GM21576 (cell line): Measurements from ENCODE around the gene DNAH7.

ENCODE experiments used
- ATAC-seq: cut with Tn5 transposase; IDR thresholded peaks from one replicate; pipeline ENCODE4 v1.9.1; 2021; ENCODE audit warnings: mild to moderate bottlenecking, moderate library complexity; ENCODE audit not compliant: unreplicated experiment

DNAH7 gene

DNA sequence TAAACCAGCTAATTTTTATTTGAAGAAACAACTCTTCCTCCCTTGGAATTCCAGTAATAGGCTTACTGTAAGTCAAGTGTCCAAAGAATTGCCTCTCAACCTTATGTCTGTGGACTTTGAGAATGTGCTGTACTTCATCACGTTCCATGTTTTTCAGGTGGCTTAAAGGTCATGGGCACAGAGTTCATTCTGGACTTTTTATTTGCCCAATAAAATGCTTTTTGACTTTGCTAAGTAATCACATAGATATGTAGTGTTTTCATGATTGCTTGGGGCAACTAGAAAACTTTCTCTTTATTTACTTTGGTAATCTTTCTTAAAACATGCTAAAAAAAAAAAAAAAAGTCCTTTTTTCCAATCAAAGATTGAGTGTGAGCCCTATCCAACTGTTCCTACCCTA is 10.4 kb upstream of the DNAH7 start:
- no peak for ATAC-seq

DNA sequence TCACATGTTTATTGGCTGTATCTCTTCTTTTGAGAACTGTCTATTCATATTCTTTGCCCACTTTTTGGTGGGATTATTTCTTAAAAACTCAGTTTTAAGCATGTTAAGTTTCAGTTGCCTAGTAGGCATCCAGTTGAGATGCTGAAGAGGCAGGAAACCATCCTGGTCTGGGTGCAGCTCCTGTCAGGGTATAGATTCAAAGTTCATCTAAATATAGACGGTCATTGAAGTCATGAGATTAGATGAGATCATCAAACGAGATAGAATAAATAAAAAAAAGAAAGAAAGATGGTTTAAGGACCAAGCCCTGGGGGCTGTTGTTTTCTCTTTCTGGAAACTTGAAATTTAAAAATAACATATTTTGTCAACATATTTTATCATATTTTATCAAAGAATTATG is 9.2 kb upstream of the DNAH7 start:
- ATAC-seq: no peak

DNA sequence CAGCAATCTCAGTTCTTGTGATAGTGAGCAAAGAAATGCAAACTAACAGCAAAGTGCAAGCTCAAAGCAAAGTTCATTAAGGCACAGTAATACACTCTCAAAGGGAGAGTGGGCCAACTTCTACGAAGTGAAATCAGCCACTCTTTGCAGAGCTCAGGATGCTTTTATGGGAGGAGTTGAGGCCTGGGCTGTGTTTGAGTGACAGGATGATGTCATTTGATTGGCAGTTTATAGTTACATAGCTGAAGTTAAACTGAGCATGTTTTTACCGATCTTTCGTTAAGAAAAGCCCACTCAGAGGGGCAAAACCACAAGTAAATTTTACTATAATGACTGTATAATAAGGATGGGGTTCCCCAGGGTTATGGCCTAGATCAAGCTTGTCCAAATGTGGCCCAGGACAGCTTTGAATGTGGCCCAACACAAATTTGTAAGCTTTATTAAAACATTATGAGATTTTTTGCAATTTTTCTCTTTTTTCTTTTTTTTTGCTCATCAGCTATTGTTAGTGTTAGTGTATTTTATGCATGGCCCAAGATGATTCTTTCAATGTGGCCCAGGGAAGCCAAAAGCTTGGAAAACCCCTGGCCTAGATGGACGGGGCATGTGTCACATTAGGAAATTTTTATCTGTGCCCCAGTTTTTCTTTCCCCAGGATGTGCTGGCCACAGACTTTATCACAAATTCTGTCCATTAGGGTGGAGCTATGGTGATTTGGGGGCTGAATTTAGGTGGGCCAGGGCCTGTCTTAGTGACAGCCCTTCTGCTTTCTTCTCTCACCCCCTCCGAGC is 8.3 kb upstream of the DNAH7 start:
- no peak for ATAC-seq

DNA sequence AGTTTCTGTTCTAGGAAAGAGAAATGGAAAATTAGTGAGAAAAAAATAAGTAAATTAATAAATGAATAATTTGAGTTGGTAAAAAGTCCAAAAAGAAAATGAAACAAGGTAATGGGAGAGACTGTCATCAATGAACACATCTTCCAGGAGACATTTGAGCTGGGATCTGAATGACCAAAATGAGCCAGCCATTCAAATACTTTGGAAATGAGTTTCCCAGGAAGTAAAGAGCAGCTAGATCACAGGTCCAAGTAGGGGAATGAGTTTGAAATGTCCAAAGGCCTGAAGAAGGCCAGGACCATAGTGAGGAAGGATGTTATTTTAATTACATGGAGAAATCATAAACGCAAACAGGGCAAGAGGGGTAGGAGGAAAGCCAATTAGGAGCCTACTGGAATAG is 6.6 kb upstream of the DNAH7 start:
- ATAC-seq: no peak

DNA sequence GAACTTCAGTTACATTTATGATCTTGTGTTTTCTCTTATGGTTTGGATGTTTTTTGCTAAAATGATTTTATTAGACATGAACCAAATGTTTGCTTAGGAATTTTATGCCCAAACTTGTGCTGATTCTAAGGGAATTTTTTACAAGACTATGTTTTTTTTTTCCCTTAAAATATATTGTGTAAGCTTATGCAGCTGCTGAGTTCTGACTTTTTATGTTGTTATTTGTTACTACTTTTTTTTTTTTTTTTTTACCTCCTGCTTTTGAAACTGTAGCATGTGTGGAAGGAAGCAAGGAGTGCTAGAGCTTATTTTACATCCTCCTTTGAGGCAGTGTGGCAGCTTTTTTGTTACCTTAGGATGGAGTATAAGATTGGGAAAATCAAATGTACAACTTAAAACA is 6.0 kb upstream of the DNAH7 start:
- no peak for ATAC-seq

DNA sequence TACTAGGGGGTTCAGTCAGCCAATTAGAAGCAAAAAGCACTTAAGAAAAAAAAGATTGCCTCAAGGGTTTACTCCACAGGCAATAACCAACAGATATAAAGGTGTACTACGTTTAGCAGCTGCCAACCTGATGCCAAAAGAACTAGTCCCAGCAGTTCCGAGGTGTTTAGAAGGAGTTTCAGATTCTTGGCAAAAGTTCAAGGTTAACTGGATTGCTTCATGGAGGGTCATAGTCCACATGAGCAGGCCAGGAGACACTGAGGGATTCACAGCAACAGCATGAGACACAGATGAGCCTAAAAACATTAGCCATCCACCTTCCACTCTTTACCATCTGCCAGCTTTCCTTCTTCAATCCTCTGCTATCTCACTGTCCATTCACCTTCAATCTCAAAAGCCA is 4.9 kb upstream of the DNAH7 start:
- ATAC-seq: no peak

DNA sequence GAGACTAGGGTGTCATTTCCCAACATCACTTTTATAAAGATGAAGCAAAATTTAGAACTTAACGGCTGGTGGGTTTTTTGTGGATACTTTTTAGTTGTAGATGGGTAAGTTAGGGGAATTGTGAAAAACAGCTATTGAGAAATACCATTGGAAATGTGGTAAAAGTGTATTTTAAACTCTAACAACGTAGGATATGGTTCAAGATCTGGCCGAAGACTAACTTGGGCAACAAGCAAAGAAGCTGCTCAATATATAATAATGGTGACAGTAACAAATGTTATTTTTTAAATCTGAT is 1.6 kb downstream of the DNAH7 start:
- ATAC-seq: no peak

DNA sequence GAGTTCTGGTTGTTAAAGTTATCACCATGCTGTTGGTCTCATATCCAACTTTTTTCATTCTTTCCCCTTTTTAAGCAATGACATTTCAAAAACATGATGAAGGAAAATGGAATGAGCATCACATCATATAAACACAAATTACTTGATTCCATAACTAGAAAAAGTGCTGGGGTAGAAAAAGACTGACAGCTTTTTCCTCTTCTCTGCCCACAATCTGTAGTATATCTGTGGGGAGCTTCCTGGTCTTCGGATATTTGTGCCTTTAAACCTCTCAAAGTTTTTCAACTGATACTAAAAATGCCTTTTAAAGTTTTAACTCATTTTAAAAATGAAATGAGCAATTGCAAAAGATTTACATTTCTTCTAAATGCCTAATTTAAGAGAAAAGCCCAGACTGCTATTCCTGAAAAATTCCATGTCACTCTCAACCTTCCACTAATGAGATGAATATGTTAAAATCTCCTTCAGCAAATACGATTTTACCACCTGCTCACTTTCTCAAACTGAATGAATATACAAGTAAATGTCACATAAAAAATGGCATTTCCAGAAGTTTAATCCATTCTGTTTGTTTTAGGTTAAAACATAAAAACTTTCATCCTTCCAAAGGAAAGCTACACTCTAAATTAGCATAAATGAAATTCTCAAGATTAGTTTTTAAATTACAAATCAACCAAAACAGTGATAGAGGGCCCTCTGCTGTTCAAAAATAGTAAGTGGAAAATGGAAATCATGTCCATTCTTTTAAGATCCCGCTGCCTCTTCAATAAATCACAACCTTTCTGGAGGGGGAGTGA is 2.1 kb downstream of the DNAH7 start:
- ATAC-seq: no peak

DNA sequence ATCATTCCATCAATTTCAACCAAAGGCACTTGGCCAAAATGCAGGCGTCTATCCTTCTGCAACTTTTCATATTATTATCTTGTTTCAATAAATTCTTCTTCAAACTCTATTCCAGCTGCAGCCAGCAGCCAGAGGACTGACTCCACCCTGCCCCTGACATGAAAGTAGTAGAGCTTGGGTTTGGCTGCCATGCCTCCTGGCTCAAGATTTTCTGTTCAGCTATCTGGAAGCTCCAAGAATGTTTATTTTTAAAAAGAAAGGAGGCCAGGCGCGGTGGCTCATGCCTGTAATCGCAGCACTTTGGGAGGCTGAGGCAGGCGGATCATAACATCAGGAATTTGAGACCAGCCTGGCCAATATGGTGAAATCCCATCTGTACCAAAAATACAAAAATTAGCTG is 4.9 kb downstream of the DNAH7 start:
- no peak for ATAC-seq

DNA sequence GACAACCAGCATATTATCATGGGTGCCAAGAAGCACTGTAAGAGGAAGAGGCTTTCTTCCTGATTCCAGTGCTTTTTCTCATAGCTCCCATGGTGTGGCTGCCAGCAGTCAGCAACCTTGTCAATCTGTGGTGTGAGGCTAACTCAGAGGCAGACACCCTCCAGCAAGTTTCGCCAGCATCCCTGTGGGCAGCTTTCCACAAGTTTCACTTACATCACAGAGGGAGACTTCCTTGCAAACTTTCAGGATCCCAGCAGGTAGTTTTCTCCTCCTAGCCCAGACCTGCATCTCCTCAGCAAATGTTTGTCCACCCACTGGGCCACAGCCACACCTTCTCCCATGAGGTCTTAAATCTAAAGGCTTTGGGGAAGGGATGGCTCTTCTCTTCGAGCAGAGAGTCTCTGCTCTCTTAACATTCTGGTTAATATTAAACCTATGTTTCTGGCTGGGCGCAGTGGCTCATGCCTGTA is 9.1 kb downstream of the DNAH7 start:
- ATAC-seq: no peak

DNA sequence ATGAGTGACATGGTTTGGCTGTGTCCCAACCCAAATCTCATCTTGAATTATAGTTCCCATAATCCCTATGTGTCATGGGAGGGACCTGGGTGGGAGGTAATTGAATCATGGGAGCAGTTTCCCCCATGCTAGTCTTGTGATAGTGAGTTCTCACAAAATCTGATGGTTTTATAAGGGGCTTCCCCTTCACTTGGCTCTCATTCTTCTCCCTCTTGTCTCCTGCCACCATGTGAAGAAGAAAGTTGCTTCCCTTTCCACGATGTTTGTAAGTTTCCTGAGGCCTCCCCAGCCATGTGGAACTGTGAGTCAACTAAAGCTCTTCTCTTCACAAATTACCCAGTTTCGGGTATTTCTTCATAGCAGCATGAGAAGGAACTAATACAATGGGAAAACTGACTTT is 14.0 kb downstream of the DNAH7 start:
- ATAC-seq: no peak

DNA sequence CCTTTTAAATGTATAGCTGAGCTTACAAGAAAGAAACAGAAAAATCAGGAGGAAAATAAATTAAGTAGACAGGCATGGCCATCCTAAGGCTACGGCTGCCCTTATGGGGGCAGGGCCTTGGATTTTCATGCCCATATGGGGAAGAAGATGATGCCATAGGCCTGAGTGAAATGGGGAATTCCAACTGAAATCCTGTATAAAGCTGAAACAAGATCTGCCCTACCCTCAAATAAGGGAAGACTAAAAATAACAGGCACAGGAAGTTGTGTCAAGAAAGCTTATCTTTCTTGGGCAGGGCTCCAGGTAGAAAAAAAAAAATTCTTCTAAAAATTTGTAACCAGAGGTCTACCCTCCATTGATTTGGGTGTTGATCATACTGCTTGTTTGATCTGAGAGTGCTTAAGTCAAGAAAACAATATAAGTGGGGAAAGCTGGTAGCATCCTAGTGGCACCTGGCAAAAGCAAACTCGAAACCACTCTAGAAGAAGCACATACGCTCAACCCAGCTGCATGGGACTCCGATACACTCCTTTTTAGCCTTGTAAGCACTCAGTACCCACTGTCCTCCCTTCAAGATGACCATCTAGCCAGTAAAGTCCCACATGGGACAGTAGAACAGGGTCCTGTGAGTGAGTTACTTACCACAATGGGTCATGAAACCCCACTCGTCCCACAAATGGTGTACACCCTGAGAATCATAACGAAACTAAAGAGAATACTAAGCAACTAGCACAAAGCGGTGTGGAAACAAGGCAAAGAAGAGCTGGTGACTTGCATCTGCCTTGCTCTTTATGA is 22.3 kb downstream of the DNAH7 start:
- peak; percentile 69 for ATAC-seq

DNA sequence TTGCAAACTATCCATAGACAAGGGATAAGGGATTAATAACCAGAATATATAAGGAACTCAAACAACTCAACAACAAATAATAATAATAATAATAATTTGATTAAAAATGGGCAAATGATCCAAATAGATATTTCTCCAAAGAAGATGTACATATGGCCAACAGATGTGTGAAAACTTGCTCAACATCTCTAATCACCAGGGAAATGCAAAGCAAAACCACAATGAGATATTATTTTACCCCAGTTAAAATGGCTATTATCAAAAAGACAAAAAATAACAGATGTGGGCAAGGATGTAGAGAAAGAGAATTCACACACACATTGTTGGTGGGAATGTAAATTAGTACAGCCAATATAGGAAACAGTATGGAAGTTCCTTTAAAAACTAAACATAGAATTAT is 26.9 kb downstream of the DNAH7 start:
- ATAC-seq: no peak

DNA sequence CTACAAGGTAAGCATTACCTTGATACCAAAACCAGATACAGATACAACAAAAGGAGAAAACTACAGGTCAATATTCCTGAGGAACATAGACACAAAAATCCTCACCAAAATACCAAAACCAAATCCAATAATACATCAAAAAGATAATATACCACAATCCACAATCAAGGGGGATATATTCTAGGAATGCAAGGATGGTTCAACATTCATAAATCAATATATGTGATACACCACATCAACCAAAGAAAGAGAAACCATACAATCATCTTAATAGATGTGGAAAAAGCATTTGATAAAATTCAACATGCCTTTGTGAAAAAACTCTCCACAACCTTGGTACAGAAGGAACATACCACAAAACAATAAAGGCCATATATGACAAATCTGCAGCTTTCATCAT is 28.4 kb downstream of the DNAH7 start:
- no peak for ATAC-seq

DNA sequence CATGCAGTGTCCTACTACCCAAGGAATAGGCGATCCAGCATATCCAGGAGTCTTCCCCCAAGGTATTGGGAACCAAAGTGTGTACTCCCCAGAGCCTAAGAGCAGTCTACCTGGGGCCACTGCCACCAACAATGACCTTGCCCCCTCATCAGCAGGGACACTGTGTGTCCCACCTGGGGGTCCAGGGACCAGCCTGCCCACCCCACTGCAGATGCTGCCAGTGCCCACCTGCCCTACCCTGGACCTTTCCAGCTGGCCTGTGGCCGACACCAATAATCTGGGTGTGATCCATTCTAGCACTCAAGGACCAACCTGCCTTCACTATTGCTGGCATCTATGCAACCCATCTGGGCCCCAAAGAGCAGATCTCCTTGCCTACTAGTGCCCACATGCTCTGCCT is 32.2 kb downstream of the DNAH7 start:
- no peak for ATAC-seq

DNA sequence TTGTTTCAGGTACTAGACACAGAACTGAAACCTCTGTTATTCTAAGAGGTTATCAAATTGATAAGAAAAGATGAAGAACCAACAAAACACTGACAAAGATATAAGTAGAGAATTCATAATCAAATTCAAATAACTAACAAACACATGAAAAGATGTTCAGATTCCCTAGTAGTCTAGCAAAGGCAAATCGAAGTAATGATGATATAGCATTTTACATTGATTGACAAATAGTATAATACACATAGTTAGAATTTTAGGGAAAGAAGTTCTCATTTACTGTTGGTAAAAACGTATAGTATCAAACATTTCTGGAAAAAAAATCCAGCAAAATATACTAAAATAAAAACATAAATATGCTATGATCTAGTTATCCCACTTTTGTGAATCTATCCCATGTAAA is 50.6 kb downstream of the DNAH7 start:
- ATAC-seq: no peak

DNA sequence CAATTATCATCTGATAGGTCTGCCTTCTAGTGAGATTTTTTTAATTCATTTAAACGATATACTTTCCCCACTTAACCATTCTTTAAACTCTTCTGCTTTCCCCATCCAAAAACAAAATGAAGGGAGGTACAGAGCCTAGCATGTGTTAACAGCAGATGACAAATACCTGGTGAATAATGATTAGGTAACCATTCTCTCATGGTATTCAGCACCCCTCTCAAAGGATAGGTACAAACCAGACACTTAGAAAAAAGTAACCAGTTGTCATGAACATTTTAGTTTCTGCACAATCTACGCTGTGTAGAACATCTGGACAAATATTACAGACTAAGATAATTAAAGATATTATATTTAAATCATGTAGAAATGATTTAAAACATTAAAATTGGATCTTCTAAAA is 56.3 kb downstream of the DNAH7 start:
- ATAC-seq: no peak

DNA sequence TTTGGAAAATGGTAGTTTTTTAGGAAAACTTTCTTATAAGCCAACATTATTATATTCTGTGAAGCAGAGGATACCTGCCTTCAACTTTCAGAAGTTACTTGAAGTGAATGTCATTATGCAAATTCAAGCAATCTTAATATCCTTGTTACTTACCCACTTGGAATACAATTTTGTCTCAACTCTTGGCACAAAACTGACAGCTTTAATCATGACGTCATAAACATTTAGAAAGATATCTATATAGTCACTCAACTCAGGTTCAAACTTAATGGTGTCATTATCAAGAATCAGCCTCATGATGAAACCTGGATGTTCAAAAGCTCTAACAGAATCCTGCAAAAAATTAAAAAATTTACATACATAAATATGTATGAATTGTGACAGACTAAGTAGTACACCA is 68.1 kb downstream of the DNAH7 start:
- ATAC-seq: no peak

DNA sequence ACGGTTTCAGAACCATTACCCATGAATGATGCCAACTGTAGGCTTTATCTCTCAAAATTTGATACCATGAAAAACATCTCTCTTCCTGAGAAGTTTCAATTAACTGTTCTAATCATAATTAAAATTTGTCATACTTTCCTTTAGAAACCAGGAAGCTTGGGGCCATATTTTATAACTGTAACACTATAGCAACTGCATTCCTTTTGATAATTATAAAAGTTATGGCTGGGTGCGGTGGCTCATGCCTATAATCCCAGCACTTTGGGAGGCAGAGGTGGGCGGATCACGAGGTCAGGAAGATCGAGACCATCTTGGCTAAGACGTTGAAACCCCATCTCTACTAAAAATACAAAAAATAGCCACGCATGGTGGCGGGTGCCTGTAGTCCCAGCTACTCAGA is 70.6 kb downstream of the DNAH7 start:
- ATAC-seq: no peak

DNA sequence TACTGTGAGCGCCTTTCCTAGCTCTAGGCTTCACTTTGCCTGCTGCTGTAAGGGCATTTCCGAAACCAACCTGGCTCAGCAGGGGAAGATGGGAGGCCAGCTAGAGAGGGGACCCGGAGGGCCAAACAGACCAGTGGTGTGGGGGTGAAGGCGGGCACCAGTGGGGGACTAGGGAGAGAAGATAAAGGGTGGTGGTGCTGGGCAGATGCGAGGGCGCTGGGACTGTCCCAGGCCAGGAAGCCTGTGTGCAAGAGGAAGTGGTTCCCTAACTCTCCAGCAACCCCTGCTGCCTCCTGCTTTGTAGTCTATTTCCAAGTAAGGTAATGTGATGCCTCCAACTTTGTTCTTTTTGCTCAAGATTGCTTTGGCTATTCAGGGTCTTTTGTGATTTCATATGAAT is 73.1 kb downstream of the DNAH7 start:
- ATAC-seq: no peak

DNA sequence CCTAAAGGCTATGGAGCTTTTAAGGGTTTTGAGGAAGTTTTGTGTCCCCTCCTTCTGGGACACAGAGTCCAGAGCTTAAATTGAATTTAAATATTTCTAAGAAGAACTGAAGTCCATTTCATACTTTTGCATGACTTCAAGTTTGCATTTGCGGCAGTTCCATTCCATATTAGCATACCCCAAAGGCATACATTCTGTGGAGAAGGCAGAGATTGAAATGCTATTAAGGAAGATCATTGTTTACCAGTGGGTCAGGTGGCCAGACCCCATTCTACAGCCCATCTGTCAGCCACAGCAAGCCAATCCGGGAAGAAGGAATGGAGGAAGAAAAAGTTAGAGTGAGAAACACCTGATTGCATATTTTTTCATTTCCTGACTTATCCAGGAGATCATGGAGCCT is 75.0 kb downstream of the DNAH7 start:
- ATAC-seq: no peak

DNA sequence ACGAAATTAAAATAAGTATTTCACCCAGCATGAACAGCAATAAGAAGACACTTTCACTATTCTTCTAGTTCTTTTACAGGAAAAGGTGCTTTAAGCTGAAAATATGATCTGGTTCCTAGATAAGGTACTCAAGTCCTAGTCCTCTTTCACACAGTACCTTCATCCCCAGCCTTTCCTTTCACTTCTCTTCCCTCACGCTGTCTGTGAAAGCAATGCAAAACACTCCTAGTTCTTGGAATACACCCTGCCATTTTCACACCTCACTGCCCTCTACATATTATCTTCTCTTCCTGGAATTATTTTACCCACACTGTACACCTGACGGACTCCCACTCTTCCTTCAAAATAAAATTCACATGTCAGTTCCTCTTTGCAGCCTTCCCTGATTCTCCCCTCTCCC is 82.9 kb downstream of the DNAH7 start:
- no peak for ATAC-seq
